HG02678 (cell line): Measurements from ENCODE around the gene WDHD1.
"Not testable (repeated sequence)": the region's sequence is repeated elsewhere in the genome, so short reads cannot be mapped to it uniquely, and the experiment has no call there.

Experiments
- ATAC-seq: cut with Tn5 transposase; IDR thresholded peaks from one replicate; pipeline ENCODE4 v1.9.1; 2021; ENCODE audit warnings: mild to moderate bottlenecking, moderate library complexity; ENCODE audit not compliant: unreplicated experiment

The WDHD1 gene

GRCh38 chr14:54953609-54954008 lies 73.3 kb downstream of the WDHD1 start:
- not testable (repeated sequence) for ATAC-seq

- ATAC-seq: not testable (repeated sequence)
Measured at GRCh38 chr14:54952803-54953202, 74.1 kb downstream of the WDHD1 start.

GRCh38 chr14:54947230-54947629 lies 79.7 kb downstream of the WDHD1 start:
- no peak for ATAC-seq

DNA sequence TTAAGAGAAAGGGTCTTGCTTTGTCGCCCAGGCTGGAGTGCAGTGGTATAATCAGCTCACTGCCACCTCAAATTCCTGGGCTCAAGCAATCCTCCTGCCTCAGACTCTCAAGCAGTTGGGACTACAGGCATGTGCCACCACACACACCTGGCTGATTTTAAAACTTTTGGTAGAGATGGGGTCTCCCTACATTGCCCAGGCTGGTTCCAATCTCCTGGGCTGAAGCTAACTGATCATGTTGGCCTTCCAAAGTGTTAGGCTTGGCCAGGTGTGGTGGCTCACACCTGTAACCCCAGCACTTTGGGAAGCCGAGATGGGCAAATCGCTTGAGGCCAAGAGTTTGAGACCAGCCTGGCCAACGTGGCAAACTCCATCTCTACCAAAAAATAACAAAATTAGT lies 80.4 kb downstream of the WDHD1 start:
- no peak for ATAC-seq

- no peak for ATAC-seq
Measured at GRCh38 chr14:54944737-54945391, 82.0 kb downstream of the WDHD1 start.

GRCh38 chr14:54942913-54943312 lies 84.0 kb downstream of the WDHD1 start:
- ATAC-seq: no peak

DNA sequence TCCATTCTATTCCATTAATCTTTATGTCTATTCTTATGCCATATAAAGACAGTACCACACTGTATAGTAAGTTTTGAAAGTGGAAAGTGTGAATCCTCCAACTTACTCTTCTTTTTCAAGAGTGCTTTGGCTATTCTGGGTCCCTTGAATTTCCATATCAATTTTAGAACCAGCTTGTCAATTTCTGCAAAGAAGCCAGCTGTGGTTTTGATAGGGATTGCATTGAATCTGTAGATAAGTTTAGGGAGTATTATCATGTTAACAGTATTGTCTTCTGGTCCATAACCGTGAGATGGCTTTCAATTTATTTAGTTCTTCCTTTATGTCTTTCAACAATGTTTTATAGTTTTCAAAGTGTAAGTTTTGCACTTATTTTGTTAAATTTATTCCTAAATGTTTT lies 90.1 kb downstream of the WDHD1 start:
- ATAC-seq: no peak

DNA sequence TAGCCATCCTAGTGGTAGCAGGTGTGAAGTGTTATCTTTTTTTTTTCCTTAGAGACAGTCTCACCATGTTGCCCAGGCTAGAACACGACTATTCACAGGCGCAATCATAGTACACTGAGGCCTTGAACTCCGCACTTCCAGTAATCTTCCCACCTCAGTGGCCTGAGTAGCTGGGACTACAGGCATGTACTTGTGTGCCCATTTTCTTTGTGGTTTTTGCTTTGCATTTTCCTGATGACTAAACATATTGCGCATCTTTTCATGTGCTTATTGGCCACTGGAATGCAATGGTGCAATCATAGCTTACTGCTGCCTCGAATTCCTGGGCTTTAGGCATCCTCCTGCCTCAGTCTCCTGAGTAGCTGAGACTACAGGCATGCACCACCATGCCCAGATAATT lies 90.9 kb downstream of the WDHD1 start:
- no peak for ATAC-seq

DNA sequence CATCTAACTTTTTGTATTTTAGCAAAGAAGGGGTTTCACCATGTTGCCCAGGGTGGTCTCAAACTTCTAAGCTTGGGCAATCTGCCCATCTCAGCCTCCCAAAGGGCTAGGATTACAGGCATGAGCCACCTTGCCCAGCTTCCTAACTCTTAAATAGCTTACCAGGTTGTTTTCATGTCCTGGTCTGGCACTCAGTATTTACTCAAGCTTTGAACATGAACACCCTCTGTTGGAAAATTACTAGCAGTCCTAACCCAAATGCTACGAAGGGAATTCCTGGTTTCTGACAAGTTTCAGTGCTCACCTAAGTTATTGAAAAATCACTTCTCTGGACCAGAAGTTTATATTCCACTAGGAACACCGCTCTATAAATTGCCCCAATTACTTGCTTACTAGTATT lies 91.8 kb downstream of the WDHD1 start:
- ATAC-seq: no peak

DNA sequence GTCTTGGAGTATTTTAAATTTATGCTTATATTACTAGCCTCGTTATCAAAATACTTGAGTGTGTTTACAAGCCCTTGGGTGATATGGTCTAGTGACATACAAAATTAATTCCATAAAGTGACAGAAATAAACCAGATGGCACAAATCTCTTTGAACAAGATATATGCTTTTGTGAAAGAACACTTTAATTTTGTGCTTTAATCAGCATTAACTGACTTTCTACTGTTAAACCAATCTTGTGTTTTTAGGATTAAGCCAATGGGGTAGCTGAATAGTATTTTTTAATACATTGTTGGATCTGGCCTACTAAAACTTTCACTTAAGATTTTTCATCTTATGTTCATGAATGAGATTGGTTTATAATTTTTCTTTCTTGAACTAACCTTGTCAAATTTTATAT lies 93.9 kb downstream of the WDHD1 start:
- ATAC-seq: no peak

GRCh38 chr14:54931598-54932340 lies 95.1 kb downstream of the WDHD1 start:
- ATAC-seq: no peak

DNA sequence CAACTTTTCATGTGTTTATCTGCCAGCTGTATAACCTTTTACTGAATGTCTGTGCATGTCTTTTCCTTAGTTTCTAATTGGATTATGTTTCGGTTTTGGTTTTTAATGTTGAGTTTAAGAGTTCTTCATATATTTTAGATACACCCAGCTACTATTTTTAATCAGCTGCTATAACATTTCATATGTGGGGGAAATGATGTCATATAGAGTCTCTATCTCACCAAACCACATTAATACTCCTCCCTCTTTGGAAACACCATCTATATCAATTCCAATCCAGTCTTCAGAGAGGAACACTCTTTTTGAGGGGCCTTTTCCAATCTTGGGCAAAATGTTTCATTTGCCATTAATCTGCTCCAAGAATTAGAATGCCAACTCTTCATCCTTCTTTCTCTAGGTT lies 95.8 kb downstream of the WDHD1 start:
- ATAC-seq: no peak

- ATAC-seq: no peak
Measured at GRCh38 chr14:54929556-54929955, 97.3 kb downstream of the WDHD1 start.

DNA sequence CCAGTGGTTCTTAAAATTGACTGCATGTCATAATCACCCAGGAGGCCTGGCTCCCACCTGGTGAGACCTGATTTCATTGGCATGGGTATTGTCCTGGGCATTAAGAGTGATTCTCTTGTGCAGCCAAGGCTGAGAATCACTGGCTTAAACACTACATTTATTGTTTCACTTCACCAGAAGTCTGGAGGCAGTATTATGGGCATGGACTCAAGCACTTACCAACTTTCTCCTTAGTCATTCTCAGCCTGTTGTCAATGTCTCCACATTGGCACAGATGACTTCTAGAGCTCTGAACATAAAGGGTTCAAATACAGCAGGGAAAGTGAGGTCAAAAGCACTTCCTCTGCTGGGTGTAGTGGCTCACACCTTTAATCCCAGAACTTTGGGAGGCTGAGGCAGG lies 98.7 kb downstream of the WDHD1 start:
- ATAC-seq: no peak

GRCh38 chr14:54927551-54927950 lies 99.3 kb downstream of the WDHD1 start:
- no peak for ATAC-seq

GRCh38 chr14:54926570-54926969 lies 100.3 kb downstream of the WDHD1 start:
- not testable (repeated sequence) for ATAC-seq

DNA sequence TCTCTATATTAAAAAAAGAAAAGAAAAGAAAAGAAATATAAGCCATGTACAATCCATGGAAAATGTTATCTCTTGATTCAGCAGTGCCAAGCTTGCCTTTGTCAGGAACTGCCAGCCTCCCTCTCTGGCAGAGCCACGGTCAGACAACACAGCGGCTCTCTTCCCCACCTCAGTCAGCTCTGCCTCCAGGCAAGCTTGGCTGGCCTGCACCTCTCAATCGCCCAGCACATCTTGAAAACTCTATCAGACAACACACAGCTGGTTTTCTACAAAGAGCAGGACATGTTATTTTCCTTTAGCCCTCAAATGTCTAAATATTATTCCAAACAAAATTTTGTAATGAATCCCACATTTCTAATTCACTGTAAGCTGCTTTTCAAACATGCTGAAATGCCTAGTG lies 104.3 kb downstream of the WDHD1 start:
- ATAC-seq: no peak

- ATAC-seq: no peak
Measured at GRCh38 chr14:54920052-54920451, 106.8 kb downstream of the WDHD1 start.

GRCh38 chr14:54919330-54919729 lies 107.6 kb downstream of the WDHD1 start:
- ATAC-seq: no peak

- no peak for ATAC-seq
Measured at GRCh38 chr14:54918427-54918826, 108.5 kb downstream of the WDHD1 start.

- ATAC-seq: no peak
Measured at GRCh38 chr14:54916101-54916500, 110.8 kb downstream of the WDHD1 start.

- no peak for ATAC-seq
Measured at GRCh38 chr14:54909817-54910558, 116.9 kb downstream of the WDHD1 start.
